Measurements from ENCODE around the gene TNK2.
"Not testable (repeated sequence)": the region's sequence is repeated elsewhere in the genome, so short reads cannot be mapped to it uniquely, and the experiment has no call there.

TNK2 gene

GRCh38 chr3:195821403-195822130, 86.8 kb downstream of the TNK2 start:
- DNase-seq (ENCODE audit: low spot score) = no peak

- DNase-seq (ENCODE audit: low spot score) = no peak
Observed at GRCh38 chr3:195820901-195821300, 87.5 kb downstream of the TNK2 start.

GRCh38 chr3:195820186-195820585, 88.2 kb downstream of the TNK2 start:
- DNase-seq (ENCODE audit: low spot score) = no peak

GRCh38 chr3:195818301-195818700, 90.0 kb downstream of the TNK2 start:
- no peak for DNase-seq (ENCODE audit: low spot score)

- DNase-seq (ENCODE audit: low spot score) = no peak
Observed at GRCh38 chr3:195817578-195818135, 90.7 kb downstream of the TNK2 start.

- DNase-seq (ENCODE audit: low spot score) = not testable (repeated sequence)
Observed at GRCh38 chr3:195816276-195816913, 92.0 kb downstream of the TNK2 start.

- DNase-seq (ENCODE audit: low spot score) = no peak
Observed at GRCh38 chr3:195815169-195815771, 93.1 kb downstream of the TNK2 start.

- no peak for DNase-seq (ENCODE audit: low spot score)
Observed at GRCh38 chr3:195813916-195814640, 94.3 kb downstream of the TNK2 start.
